IMR-90 (cell line): ENCODE results near the gene R3HDM2. TPM values are rescaled to one million over a fixed set of nuclear protein-coding genes. Genes with fewer than 3 reads are reported as not detected.

Experiments
- ATAC-seq: fragments of 200-7000 bp; cut with Tn5 transposase; 2 replicates; pipeline ENCODE4 v1.9.1; 2020; ENCODE audit warnings: low read depth, mild to moderate bottlenecking, moderate library complexity
- BruUV-seq: library from RNA; stranded (reverse); fragments of 400-500 nt; replicated peaks from 2 replicates; lab custom pipeline; 2021; lab: Mats Ljungman, UMichigan
- CTCF ChIA-PET: fragments of 300-600 bp; formaldehyde crosslinking; extraction: SDS; loops from one replicate; lab custom pipeline; 2021; ENCODE audit warnings: antibody characterized with exemption; lab: Yijun Ruan, JAX
- POLR2A ChIA-PET: fragments of 300-600 bp; sonication (Branson Sonifier 250); formaldehyde crosslinking; loops from one replicate; lab custom pipeline; 2022; ENCODE audit warnings: antibody characterized with exemption; ENCODE audit not compliant: unreplicated experiment; lab: Charles Lee
- DNase-seq: peaks from one replicate; pipeline ENCODE4 v3.0.0; 2013
- H2AFZ ChIP-seq: replicated peaks from 2 replicates; pipeline ENCODE3; 2013; ENCODE audit warnings: low read length, mild to moderate bottlenecking; ENCODE audit not compliant: poor library complexity
- H2AK5ac ChIP-seq: 2 replicates; pipeline ENCODE4 v1.6.1; 2013; ENCODE audit warnings: low read depth, low read length, inconsistent platforms
- H2AK9ac ChIP-seq: replicated peaks from 2 replicates; pipeline ENCODE3; 2013; ENCODE audit warnings: mild to moderate bottlenecking, low read depth, low read length, moderate library complexity; ENCODE audit not compliant: poor library complexity
- H2BK120ac ChIP-seq: 2 replicates; pipeline ENCODE4 v1.6.1; 2013; ENCODE audit warnings: low read depth, low read length, inconsistent platforms
- H2BK15ac ChIP-seq: 3 replicates; pipeline ENCODE4 v1.6.1; 2013; ENCODE audit warnings: low read depth, low read length, inconsistent platforms
- H2BK20ac ChIP-seq: 2 replicates; pipeline ENCODE4 v1.6.1; 2013; ENCODE audit warnings: low read depth, mild to moderate bottlenecking, inconsistent platforms, low read length, moderate library complexity
- H2BK5ac ChIP-seq: 2 replicates; pipeline ENCODE4 v1.6.1; 2013; ENCODE audit warnings: mild to moderate bottlenecking, low read depth, low read length, inconsistent platforms; ENCODE audit not compliant: poor library complexity, severe bottlenecking
- H3K14ac ChIP-seq: replicated peaks from 2 replicates; pipeline ENCODE4 v1.6.1; 2013; ENCODE audit warnings: low read depth, low read length, inconsistent platforms
- H3K18ac ChIP-seq: 2 replicates; pipeline ENCODE4 v1.6.1; 2013; ENCODE audit warnings: low read depth, low read length, control low read depth
- H3K23ac ChIP-seq: 2 replicates; pipeline ENCODE4 v1.6.1; 2013; ENCODE audit warnings: low read depth, low read length, inconsistent platforms
- H3K27ac ChIP-seq: 2 replicates; pipeline ENCODE4 v1.5.1; 2013; ENCODE audit warnings: mild to moderate bottlenecking, control low read depth, low read length; ENCODE audit not compliant: insufficient read depth
- H3K27me3 ChIP-seq: 2 replicates; pipeline ENCODE4 v1.6.1; 2013; ENCODE audit warnings: low read length; ENCODE audit not compliant: control insufficient read depth, insufficient read depth
- H3K36me3 ChIP-seq: 2 replicates; pipeline ENCODE4 v1.6.1; 2013; ENCODE audit warnings: low read length, mixed read lengths; ENCODE audit not compliant: control insufficient read depth, insufficient read depth
- H3K4ac ChIP-seq: 2 replicates; pipeline ENCODE4 v1.6.1; 2013; ENCODE audit warnings: low read depth, low read length, inconsistent platforms
- H3K4me1 ChIP-seq: 2 replicates; pipeline ENCODE4 v1.6.1; 2013; ENCODE audit warnings: low read length, mixed read lengths; ENCODE audit not compliant: control insufficient read depth, insufficient read depth
- H3K4me2 ChIP-seq: 2 replicates; pipeline ENCODE4 v1.6.1; 2013; ENCODE audit warnings: low read depth, mild to moderate bottlenecking, control low read depth, low read length, moderate library complexity
- H3K4me3 ChIP-seq: 2 replicates; pipeline ENCODE4 v1.5.1; 2013; ENCODE audit warnings: low read depth, mild to moderate bottlenecking, control low read depth, low read length, moderate library complexity; ENCODE audit not compliant: insufficient read depth
- H3K56ac ChIP-seq: 2 replicates; pipeline ENCODE4 v1.6.1; 2013; ENCODE audit warnings: low read length, inconsistent platforms; ENCODE audit not compliant: insufficient read depth; ENCODE audit errors: extremely low read depth
- H3K79me1 ChIP-seq, 2 experiments: 2 replicates each; pipeline ENCODE4 v1.6.1; 2013; ENCODE audit warnings: low read length in 2 of 2, inconsistent platforms in 1 of 2, low read depth in 1 of 2
- H3K9ac ChIP-seq: 2 replicates; pipeline ENCODE4 v1.6.1; 2013; ENCODE audit warnings: low read depth, low read length, control low read depth
- H3K9me1 ChIP-seq: 2 replicates; pipeline ENCODE4 v1.6.1; 2013; ENCODE audit warnings: low read length, inconsistent platforms; ENCODE audit not compliant: insufficient read depth
- H3K9me3 ChIP-seq: 2 replicates; pipeline ENCODE4 v1.6.1; 2013; ENCODE audit warnings: low read length; ENCODE audit not compliant: control insufficient read depth, insufficient read depth
- H4K20me1 ChIP-seq: 2 replicates; pipeline ENCODE4 v1.6.1; 2013; ENCODE audit warnings: low read length, inconsistent platforms; ENCODE audit not compliant: insufficient read depth
- H4K5ac ChIP-seq: 2 replicates; pipeline ENCODE4 v1.6.1; 2013; ENCODE audit warnings: mild to moderate bottlenecking, low read depth, low read length, control low read depth
- H4K8ac ChIP-seq, 2 experiments: 2 replicates each; pipeline ENCODE4 v1.6.1; 2013; ENCODE audit warnings: low read depth in 2 of 2, low read length in 2 of 2, control low read depth in 1 of 2, inconsistent platforms in 1 of 2
- H4K91ac ChIP-seq: 2 replicates; pipeline ENCODE4 v1.6.1; 2013; ENCODE audit warnings: low read depth, low read length, inconsistent platforms; ENCODE audit not compliant: insufficient read depth
- FOS ChIP-seq: fragments of 150-350 bp; IDR thresholded peaks from 2 replicates; pipeline ENCODE4 v1.6.1; 2016; ENCODE audit warnings: low read depth, low read length
- NFE2L2 ChIP-seq: fragments of 150-350 bp; IDR thresholded peaks from 2 replicates; pipeline ENCODE4 v1.6.1; 2016; ENCODE audit warnings: low read depth, mild to moderate bottlenecking, low read length
- WGBS, 2 experiments: methylation state at CpG; one replicate each; pipeline versions ENCODE4 v1.1.5 to v1.1.7; 2013; ENCODE audit warnings: missing lambda C conversion rate in 2 of 2; ENCODE audit not compliant: insufficient read length in 1 of 2; ENCODE audit errors: extremely low coverage in 2 of 2; 5-methylcytosine and 5-hydroxymethylcytosine counted together
- dilution Hi-C: fragments of 300-500 bp; cut with HindIII; formaldehyde crosslinking; loops from one replicate; pipeline ENCODE4 v1.14.3; 2018; ENCODE audit warnings: low sequenced_read_pairs; ENCODE audit not compliant: unreplicated experiment
- in situ Hi-C: fragments of 300-500 bp; cut with MboI; formaldehyde crosslinking; loops from 3 replicates; pipeline ENCODE4 v1.14.3; 2019; ENCODE audit warnings: low sequenced_read_pairs, inconsistent platforms, mixed read lengths
- intact Hi-C: fragments of 100-400 bp; cut with micrococcal nuclease; formaldehyde crosslinking; loops from 2 replicates; pipeline ENCODE4 v1.10.0; 2022
- polyA plus RNA-seq, 3 experiments: library from polyadenylated mRNA; depleted of rRNA; stranded (reverse); fragments of >200 nt; gene quantifications; 2 replicates each; pipeline ENCODE4 v1.2.3, GENCODE V29; 2012; ENCODE audit warnings: low replicate concordance in 1 of 3
- total RNA-seq: library from RNA; depleted of rRNA; stranded (reverse); fragments of >200 nt; gene quantifications from 2 replicates; pipeline ENCODE4 v1.2.3, GENCODE V29; 2012

R3HDM2 gene
- total and polyA plus RNA-seq, 2 of the 4 experiments (the other 2 are of a cell fraction): 7.5 to 28.4 TPM

DNA sequence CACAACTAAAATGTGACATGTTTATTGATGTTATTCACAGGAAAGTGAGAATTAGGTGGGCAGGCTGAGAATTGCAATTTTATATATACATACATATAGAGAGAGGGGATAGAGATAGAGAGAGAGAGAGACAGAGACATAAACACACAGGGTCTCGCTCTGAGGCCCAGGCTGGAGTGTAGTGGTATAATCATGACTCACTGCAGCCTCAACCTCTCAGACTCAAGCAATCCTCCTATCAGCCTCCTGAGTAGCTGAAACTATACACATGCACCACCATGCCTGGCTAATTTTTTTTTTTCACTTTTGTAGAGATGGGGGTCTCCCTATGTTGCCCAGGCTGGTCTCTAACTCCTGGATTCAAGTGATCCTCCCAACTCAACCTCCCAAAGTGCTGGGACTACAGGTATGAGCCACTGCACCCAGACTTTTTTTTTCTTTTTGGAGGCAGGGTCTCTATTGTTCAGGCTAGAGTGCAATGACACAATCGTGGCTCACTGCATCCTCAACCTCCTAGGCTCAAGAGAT is 49.1 kb downstream of the R3HDM2 start:
- ChIA-PET CTCF (no interaction called here), POLR2A (no interaction called here)
- H3K23ac ChIP-seq: no peak overlapping the region
- H3K18ac ChIP-seq: no peak overlapping the region
- H3K36me3 ChIP-seq: peaks cover 4% of the 10 kb centered on the region
- 0 out of 2 replicates have a peak overlapping the region, but pooled peaks have one; percentile 4 for H2AK5ac ChIP-seq
- H2BK20ac ChIP-seq: no peak overlapping the region
- peak; percentile 92 for ATAC-seq
- H2BK5ac ChIP-seq: no peak overlapping the region
- intact Hi-C loops: no loop called here
- H2AFZ ChIP-seq: no peak overlapping the region
- peak overlapping the region; percentile 48; the same call in 1 of the 3 replicates for H2BK15ac ChIP-seq
- in situ Hi-C loops: no loop called here
- no peaks in the 10 kb centered on the region for H3K27me3 ChIP-seq
- no peak overlapping the region for H3K9ac ChIP-seq
- BruUV-seq: no TSS peak
- no peaks in the 10 kb centered on the region for H3K9me3 ChIP-seq
- H3K4ac ChIP-seq: peak overlapping the region; percentile 40
- H4K20me1 ChIP-seq: no peaks in the 10 kb centered on the region
- H4K5ac ChIP-seq: no peak overlapping the region
- dilution Hi-C loops: no loop called here
- H2AK9ac ChIP-seq: no peak overlapping the region
- H3K4me2 ChIP-seq: no peak overlapping the region
- H3K14ac ChIP-seq: peak overlapping the region; percentile 83
- no peak overlapping the region for H3K27ac ChIP-seq
- H3K9me1 ChIP-seq: no peaks in the 10 kb centered on the region
- DNase-seq: peak; percentile 59
- WGBS, 2 experiments: no CpG with 5 or more reads among the region's 2 CpGs
- peak overlapping the region; percentile 42 for H2BK120ac ChIP-seq
- TF ChIP-seq FOS (0 out of 2 replicates have a peak, but pooled peaks have one; percentile 2), NFE2L2 (no peak)
- H4K91ac ChIP-seq: no peak overlapping the region
- peaks cover 9 to 21% of the 10 kb centered on the region in 2 experiments; a peak in 3 of 4 replicates for H3K79me1 ChIP-seq
- no peak overlapping the region for H3K56ac ChIP-seq
- H3K4me3 ChIP-seq: no peak overlapping the region
- H4K8ac ChIP-seq: peak overlapping the region in 1 of 2 experiments; percentile 40; a peak in 2 of 4 replicates
- H3K4me1 ChIP-seq: peaks cover 4% of the 10 kb centered on the region; the same call in 1 of the 2 replicates
